Measurements from ENCODE around the gene SLFN14.
"Not testable (repeated sequence)": the region's sequence is repeated elsewhere in the genome, so short reads cannot be mapped to it uniquely, and the experiment has no call there.

SLFN14 gene

DNA sequence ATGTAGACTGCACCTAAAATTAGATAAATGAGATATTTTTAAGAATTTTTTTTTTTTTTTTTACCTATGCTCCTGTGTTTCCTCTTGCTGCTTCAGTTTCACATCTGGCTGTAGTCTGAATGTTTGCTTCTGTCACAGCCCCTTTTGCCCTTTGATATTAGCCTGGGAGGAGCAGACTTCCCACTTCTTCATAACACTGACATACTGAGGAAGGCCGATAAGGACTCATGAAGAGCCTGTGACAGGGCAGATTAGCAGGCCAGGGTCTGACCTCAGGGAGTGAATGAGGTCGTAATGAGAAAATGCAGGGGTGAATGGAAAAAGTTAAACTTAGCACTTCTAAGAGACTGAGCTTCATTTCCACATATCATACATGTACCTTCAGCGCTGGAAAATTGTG, at the start of gene SLFN14:
Gene SLFN14, minus strand, starts transcription at position 117 of the 400 bp plus-strand sequence. CDS start 2,757 bp downstream, outside the sequence.
- no peak for DNase-seq

DNA sequence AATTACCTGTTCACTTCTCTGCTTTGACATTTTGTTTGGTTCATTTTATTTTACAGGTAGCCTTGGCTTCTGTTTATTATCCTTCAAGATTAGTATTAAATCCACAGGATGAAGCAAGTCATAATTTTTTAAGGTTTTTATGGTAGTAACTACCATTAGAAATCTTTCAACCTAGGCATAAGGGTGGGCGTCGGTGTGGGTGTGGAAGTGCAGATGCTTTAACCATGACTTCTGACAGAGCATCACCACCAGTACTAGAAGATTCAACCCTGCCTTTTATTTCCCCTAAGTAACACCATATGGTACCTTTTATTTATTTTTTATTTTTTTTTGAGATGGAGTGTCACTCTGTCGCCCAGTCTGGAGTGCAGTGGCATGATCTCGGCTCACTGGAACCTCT, 49.2 kb upstream of the SLFN14 start:
- DNase-seq = no peak

DNA sequence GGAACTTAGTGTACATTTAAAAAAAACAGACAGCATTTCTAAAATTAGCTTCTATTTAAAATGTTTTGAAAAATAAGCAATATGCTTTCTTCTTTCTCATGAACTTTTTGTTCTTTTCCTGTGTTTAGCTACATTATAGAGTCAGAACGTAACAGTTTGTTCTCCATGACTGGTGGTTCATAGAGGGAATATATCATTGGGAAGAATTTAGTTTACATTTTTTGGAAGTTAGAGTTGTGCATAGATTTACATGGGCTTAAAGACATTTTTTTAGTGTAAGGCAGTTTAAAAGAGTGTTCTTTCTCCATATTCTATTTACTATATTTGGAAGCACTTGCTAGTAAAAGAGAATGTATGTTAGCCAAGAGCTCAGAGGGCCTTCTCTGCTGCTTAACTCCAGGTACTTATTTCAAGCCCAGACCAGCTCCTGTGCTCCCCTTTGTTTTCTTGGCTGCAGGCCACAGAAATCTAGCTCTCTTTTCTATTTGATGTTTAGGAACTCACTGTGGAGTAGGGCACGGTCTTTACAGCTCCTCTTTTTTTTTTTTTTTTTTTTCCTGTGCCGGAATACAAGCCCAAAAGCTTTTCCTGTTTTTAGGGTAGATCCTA, 46.7 kb upstream of the SLFN14 start:
- no peak for DNase-seq

DNA sequence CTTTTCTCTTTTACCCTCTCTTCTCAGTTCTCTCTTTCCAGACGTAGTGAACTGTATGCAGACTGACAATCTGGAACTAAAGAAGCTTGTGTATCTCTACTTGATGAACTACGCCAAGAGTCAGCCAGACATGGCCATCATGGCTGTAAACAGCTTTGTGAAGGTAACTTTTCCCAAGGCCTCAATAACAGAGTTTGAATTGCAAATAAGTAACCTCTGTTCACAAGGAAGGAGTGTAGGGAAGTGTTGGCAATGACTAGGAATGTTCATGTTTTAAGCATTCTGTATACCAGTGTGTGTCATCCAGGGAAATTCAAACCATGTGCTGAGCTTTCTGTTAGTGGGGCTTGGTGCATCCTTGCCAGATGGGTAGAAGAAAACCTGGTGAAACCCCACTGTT, 45.1 kb upstream of the SLFN14 start:
- no peak for DNase-seq

DNA sequence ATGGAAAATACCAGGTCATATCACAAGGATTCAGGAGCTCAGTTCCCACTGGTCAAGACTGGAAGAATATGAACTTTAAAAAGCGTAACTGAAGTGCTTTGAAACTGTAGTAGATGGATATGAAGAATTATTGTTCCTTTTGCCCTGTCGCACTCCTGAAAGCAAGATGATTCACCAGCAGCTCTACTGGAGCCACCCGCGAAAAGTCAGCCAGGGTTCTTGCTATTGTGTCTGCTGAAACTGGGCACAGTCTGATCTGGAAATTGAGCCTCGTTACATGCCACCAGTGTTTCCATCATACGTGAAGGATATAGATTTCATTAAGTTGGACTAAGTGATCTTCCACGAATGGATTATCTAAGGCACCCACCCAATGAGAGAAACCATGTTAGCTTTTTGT, 43.1 kb upstream of the SLFN14 start:
- no peak for DNase-seq

DNA sequence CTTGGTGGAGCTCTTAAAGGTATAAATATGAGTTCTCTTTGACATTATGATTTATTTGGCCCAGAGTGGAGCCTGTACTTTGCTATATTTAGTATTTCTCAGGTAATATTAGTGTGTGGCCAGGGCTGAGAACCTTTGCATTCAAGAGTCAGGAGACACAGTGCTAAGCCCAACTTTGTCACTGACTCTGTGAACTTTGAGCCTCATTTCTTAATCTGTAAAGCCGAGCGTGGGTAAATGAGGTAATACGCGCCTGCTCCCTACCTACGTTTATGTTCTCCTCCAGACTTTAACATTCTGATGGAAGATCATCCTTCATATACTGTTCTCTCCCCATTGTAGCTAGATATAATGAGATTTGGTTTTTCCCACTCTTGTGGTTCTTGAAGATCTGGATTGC, 37.0 kb upstream of the SLFN14 start:
- no peak for DNase-seq

DNA sequence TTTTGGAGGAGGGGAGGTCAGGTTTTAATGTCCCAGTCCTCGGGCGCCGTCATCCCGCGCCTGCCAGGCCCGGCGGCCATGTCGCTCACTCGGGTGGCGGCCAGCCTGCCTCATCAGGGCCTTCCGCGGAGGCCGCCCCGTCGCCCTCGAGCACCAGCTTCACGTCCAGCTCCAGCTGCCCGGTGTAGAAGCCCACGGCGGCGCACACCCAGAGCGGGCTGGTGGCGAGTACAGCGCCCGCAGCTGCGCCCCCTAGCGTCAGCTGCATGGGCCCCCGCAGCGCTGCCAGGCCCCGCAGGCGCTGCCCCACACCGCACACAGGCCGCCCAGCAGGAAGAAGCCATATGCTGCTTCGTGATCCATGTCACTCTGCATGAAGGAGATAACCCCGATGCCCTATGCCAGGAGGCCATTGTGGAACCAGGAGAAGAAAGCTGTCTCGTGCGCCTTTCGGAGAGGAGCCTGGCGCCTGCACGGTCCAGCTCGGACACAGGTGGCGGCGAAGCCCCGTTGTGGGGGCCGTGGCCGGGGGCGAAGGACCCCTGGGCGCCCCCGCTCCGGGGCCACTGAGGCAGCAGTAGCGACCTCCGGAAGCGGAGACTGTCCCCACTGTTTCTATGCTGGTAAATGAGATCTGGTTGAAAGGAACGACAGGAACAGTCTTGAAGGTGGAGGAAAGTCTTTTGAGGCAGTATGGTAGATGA, 36.1 kb upstream of the SLFN14 start:
- DNase-seq = no peak

DNA sequence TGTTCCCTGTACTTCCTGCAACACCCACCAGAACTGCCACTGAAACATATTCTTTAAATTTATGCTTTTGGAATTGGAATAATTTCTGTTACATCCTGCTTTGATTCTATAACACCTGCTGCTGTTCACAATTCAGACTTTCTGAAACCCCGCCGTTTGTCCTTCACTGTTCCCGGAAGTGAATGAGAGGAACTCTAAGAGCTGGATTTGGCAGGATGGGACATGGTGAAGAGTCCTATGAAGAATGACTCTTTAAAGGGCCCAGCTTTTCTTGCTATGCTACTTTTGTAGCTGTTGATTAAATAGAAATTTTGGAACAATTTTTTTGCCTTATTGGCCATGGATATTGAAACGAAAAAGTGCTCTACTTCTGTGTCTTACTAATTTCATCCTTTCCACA, 35.5 kb upstream of the SLFN14 start:
- no peak for DNase-seq

DNA sequence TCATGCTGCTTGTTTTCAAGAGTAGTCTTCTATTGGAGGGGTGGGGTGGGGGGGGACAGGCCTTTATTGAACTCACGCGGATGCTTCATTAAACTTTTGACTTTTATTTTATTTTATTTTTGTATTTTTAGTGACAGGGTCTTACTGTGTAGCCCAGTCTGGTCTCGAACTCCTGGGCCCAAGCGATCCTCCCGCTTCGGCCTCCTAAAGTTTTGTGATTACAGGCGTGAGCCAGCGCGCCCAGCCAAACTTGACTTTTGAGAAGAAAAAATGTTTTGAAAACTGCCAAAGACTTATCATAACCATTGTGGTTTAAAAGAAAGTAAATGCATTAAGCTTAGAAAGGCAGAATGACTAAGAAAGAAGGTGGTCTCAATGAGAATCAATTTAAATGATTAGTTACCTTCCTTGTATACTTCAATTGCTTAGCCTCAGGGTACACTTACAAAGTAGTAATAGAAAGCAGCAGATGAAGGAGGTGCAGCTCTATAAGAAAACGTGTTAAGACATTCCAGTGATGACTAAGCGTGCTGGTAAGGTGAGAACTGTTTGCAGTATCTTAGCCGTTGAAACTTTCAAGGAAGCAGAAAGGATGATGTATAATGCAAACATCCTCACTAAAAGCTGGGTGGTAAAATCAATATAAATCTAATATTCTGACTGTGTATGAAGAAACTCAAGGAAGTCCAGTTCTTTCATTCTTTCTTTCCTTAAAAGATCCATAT, 27.7 kb upstream of the SLFN14 start:
- DNase-seq = no peak

DNA sequence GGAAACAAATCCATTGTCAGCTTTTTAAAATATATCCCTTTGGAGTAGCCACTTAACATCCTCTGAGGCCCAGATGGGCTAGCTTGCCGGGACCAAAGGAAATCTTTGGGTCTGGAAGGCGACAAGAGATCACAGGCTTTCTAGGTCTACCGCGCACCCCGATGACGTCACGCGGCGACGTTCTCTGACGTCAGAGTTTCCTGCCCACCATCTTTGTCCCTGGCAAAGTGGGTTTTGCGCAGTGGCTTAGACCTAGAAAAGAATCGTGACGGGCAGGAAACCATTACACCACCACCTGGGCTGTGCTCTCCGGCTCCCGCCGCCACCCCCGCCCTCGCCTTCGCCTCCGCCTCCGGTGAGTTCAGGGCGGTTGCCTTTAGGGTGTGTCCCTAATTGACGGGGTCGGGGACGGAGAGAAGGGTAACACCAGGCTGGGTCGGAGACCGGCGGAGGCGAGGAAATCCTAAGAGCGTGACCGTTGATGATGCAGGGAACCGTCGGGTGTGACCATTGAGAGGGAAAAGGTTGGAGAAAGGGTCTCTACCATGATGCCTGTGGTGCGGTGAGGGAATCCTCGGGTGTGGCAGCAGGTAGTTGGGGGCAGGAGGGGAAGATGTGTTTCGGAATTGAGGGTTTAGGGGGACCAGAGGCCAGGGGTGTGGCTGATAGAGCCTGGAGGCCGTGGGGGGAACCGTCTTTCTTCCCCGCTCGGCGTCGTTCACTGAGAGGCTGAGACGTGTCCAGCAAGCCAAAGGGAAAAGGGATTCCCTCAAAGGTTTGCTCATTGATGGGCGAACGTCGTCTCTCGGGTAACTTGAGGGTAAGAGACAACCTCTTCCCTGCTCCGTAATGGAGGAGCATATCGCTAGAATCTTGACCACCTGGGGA, 26.7 kb upstream of the SLFN14 start, which contains the start of gene AP2B1:
Gene AP2B1, plus strand, starts transcription at position 249 of the 888 bp plus-strand sequence. CDS start 6,709 bp downstream, outside the sequence.
- peak; percentile 88 for DNase-seq

DNA sequence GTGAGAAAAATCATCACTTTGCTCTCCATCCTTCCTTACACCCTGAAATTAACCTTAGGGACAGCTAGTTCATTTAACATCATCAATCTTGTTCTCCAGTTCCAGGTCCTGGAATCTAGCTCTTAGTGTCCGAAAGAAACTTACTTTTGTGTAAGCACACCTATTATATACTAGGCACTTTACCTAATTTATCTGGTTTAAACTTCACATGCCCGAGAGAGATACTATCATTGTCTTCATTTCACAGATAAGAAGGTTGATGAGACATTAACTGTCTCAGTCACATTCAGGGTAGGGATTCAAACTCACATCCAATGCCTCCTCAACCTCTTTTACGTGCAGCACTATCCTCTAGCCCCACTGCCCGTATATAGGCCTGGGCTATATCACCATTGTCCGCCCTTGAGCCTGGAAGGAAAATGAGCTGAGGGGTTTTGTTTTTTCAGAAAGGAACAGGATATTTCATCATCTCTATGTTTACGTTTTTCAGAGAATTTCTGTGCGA, 26.0 kb upstream of the SLFN14 start:
- no peak for DNase-seq

DNA sequence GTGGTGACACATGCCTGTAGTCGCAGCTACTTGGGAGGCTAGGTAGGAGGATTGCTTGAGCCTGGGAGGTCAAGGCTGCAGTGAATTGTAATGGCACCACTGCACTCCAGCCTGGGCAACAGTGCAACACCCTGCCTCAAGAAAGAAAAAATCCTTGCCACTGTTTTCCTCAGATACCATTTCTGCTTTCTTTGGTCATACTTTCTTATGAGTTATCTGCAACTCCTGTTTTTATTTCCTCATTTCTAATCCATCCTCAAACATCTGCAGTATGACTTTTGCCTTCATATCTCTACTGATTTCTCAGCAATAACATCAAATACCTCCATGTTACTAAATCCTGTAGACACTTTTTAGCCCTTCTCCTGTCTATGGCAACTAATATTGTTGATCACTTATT, 23.4 kb upstream of the SLFN14 start:
- DNase-seq = no peak

DNA sequence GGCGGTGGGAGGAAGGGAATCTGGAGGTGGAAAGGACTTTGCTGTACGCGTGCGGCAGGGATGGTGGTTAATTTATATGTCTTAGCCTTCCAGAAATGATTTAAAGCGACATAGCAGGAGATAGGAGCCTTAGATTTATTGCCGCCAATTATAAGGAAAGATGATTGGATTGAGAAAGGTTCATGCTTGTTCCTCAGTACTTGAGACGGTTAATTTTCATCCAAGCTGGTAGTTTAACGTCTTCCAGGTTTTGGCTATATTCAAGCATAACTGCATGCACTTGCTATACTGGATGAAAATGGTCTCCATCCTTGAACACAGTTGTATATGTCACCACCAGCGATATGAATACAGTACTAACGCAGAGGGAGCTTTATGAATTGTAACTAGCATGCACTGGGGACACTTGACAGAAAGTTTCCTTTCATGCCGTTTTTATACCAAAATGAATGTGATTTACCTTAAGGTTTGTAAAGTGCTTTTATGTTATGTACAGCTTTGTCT, 18.4 kb upstream of the SLFN14 start:
- no peak for DNase-seq

DNA sequence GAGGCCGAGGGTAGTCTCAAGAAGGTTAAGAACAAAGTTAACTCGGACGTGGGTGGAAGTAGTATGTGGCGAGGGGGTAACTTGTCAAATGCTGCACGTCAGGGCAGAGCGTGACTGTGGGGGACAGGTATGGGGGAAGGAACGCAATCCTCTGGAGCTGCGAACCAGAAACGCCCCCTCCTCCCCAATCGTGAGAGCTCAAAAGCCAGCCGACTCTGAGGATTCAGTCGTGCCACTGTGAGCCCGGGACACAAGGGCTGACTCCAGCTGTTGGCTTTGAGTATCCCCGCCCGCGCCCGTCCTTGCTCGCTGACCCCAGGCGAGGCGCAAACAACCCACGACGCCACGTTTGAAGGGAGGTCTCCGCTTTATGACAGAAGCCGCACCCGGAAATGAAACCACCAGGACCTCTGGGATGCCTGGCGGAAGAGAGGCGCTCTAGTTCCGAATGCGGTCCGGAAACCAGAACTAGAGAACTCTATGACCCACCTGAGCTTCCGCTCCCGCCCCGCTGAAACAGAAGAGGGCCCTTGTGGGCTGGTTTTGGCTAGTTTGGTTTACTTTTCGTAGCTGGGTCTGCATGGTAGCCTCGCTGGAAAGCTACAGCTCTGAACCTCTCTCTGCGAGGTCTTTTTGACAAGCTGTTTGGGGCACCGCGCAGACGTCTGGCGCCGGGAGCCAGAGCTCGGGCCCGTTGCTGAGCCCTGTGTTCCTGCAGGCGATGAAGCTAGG, 17.7 kb upstream of the SLFN14 start, which contains the start of gene PEX12:
Gene PEX12, minus strand, starts transcription at position 375 of the 732 bp plus-strand sequence. CDS start 550 bp downstream, outside the sequence.
- DNase-seq = peak; percentile 81

DNA sequence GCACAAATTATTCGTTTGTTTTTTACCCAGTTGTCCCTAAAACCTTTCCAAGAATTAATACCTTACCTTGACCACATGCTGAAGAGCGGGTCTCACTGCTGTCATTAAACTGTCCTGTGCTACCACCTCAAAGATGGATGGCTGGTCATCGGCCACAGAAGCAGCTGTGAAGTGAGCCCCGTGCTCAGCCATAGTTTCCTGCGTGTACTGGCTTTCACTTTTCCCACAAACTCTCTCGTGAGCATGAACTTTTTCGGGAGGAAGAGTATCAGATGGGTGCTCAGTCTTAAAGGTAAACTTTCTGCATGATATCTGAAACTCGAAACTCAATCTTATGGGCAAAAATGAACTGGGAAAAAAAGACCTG, 17.2 kb upstream of the SLFN14 start:
- no peak for DNase-seq

DNA sequence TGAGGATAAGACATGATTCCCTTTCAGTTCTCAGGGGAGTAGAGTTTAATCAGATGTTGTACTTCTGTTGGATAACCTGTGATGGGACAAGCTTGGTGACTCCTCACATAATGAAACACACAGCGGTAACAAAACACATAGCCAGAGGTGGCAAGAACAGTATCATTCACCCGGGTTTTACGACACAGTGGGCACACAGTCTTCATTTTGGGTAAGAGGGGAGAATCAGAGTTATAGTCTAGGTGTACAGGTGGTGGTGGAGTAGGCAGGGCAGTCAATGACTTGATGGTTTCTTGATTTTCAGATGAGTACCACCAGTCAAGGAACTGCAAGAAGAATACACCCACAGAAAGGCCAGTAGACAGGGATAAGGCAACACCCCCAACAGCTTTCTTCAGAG, 15.1 kb upstream of the SLFN14 start:
- DNase-seq = no peak

DNA sequence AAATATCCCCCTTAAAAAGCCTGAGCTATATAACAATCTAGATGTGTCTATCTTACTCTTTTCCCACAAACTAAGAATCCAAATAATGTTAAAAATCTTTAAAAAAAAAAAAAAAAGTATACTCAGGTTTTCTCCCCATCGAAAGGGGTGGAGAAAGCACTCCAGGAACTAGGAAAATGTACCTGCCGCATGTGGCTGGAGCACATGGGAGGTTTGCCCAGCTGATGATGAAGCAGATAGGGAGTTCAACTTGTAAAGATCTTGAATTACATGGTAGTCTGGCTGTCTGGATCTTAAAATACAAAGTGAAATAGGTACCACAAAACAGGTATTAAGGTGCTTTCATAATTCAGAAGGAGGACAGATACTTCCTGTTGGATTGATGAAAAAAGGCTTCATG, 8.8 kb upstream of the SLFN14 start:
- no peak for DNase-seq

DNA sequence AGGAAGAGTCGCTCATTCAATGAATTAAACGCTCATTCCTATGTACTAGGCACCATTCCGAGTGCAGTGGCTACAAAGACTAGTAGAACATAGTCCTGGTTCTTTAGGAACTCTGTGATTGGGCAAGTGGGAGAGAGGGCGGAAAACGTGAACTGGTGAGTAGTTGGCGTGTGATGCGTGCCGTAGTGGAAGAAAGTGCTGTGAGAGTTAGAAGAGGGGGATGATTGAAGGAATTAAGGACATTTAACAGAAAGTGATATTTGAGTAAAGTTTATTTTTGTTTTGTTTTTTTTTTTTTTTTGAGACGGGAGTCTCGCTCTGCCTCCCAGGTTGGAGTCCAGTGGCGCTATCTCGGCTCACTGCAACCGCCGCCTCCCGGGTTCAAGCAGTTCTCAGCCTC, 7.9 kb upstream of the SLFN14 start:
- no peak for DNase-seq

DNA sequence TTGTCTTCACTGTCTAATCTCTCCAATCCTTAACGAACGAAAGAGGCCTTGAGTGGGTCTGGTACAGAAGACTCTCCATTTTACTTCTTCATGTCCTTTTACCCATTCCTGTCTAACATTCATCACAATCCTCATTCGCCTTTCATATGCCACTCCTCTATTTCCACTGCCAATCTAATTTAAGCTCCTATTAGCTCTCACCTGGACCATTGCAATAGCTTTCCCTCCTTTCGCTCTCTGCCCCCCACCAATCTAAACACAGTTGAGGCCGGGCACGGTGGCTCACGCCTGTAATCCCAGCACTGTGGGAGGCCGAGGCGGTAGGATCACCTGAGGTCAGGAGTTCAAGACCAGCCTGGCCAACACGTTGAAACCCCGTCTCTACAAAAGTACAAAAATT, 6.3 kb upstream of the SLFN14 start:
- DNase-seq = no peak

DNA sequence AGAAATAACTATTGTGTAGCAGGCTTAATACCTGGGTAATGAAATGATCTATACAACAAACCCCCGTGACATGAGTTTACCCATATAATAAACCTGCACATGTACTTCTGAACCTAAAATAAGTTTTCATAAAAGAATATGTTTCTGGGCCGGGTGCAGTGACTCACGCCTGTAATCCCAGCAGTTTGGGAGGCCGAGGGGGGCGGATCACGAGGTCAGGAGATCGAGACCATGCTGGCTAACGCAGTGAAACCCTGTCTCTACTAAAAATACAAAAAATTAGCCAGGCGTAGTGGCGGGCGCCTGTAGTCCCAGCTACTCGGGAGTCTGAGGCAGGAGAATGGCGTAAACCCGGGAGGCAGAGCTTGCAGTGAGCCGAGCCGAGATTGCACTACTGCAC, 2.6 kb upstream of the SLFN14 start:
- DNase-seq = not testable (repeated sequence)

DNA sequence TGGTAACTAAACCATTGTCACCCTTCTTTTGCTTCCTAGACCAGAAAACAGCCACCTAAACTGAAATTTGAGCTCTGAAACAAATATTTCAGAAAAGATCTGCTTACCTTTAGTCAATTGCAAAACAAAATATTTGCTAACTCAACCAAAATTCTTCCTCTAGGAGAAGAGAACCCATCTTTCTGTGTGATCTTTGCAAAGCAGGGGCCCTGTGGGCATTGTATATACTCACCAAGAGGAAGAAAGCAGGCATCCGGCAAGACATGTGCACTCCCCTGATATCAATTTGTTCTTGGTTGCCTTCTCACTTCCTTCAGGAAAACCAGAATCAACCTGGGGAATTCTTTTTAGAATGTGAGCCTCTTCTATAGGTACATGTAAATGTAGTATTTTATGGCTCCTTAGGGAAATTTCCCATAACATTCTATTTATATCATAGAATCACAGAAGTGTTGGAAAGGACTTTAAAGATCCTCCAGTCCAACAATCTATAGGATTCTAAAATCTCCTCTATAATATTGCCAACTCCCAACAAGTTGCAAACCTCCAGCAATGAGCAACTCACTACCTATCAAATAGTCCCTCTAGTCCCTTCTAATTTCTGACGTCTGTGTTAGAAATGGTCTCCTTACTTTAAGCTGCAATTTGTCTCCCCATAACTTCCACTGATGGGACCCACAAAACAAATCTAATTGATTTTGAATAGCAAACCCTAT, 966 bp downstream of the SLFN14 start:
- no peak for DNase-seq

Measured in NCI-H510A treated with DMSO at 0.1 percent for 48 hours (cell line).